ENCODE results near the gene TBC1D8.

Gene TBC1D8

GRCh38 chr2:100976061-100976460 lies 175.1 kb downstream of the TBC1D8 start:
- no peak for DNase-seq (ENCODE audit: low read depth)

GRCh38 chr2:100975521-100975785 lies 175.7 kb downstream of the TBC1D8 start:
- no peak for DNase-seq (ENCODE audit: low read depth)

GRCh38 chr2:100974712-100975520 lies 176.3 kb downstream of the TBC1D8 start:
- no peak for DNase-seq (ENCODE audit: low read depth)

GRCh38 chr2:100972452-100972851 lies 178.7 kb downstream of the TBC1D8 start:
- no peak for DNase-seq (ENCODE audit: low read depth)

- DNase-seq (ENCODE audit: low read depth): no peak
These were observed 180.0 kb downstream of the TBC1D8 start for GRCh38 chr2:100971221-100971620.

- DNase-seq (ENCODE audit: low read depth): no peak
These were observed 181.2 kb downstream of the TBC1D8 start for GRCh38 chr2:100969998-100970397.

- no peak for DNase-seq (ENCODE audit: low read depth)
These were observed 182.7 kb downstream of the TBC1D8 start for GRCh38 chr2:100968146-100969145.

- DNase-seq (ENCODE audit: low read depth): no peak
These were observed 183.5 kb downstream of the TBC1D8 start for GRCh38 chr2:100967716-100968115.

- no peak for DNase-seq (ENCODE audit: low read depth)
These were observed 185.6 kb downstream of the TBC1D8 start for GRCh38 chr2:100965596-100965995.

- no peak for DNase-seq (ENCODE audit: low read depth)
These were observed 186.5 kb downstream of the TBC1D8 start for GRCh38 chr2:100964681-100965169.

- no peak for DNase-seq (ENCODE audit: low read depth)
These were observed 187.0 kb downstream of the TBC1D8 start for GRCh38 chr2:100964222-100964621.

GRCh38 chr2:100963026-100963375 lies 188.2 kb downstream of the TBC1D8 start:
- no peak for DNase-seq (ENCODE audit: low read depth)

- DNase-seq (ENCODE audit: low read depth): no peak
These were observed 188.7 kb downstream of the TBC1D8 start for GRCh38 chr2:100962366-100963025.

GRCh38 chr2:100960688-100961087 lies 190.5 kb downstream of the TBC1D8 start:
- DNase-seq (ENCODE audit: low read depth): no peak

GRCh38 chr2:100959225-100959880 lies 191.8 kb downstream of the TBC1D8 start:
- DNase-seq (ENCODE audit: low read depth): no peak

GRCh38 chr2:100957996-100958653 lies 193.1 kb downstream of the TBC1D8 start:
- no peak for DNase-seq (ENCODE audit: low read depth)

Data from stimulated activated CD8-positive, alpha-beta memory T cell treated with anti-CD3 and anti-CD28 coated beads, Interleukin-12 subunit alpha, Interleukin-12 subunit beta, amount 100 ng/mL, for 4 hours (primary cell).